ENCODE measurements around the gene SIRT6. TPM values are rescaled to one million over a fixed set of nuclear protein-coding genes. Genes with fewer than 3 reads are reported as not detected.

Gene SIRT6
- total RNA-seq, 1 experiment from 2014 or later, result 18.0 TPM

DNA sequence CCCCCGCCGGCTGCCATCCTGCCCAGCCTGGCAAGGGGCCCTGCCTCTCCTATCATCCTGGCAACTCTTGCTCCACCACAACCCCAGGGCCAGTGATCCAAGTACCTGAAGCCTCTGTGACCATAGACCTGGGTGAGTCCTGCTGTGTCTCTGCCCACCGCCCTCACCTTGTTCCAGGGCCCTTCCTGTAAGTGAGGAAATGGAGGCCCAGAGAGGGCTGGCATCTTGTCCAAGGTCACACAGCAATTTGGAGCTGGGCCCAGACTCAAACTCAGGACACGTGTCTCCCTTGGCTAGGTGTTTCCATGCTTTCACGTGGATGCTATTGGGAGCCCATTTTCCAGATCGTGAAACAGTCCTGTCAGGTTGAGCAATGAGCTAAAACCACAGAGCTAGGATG is 25.2 kb downstream of the SIRT6 start:
- Histone ChIP-seq H4K20me1 (ENCODE audit: low read length) (no peaks in the 10 kb centered on the region), H3K79me2 (ENCODE audit: low read length) (no peaks in the 10 kb centered on the region), H3K9ac (ENCODE audit: low read length) (no peak overlapping the region), H3K9me3 (ENCODE audit: low read length) (no peaks in the 10 kb centered on the region), H2AFZ (ENCODE audit: low read length) (no peak overlapping the region), H3K4me2 (ENCODE audit: low read length) (no peak overlapping the region), H3K27me3 (ENCODE audit: low read length) (no peaks in the 10 kb centered on the region), H3K9me2 (replicated peaks; ENCODE audit: low read length) (no peaks in the 10 kb centered on the region), H3K36me3 (ENCODE audit: low read depth, low read length) (no peaks in the 10 kb centered on the region), H3K27ac (ENCODE audit: low read length) (no peak overlapping the region), H3F3A (ENCODE audit: low read length, unreplicated experiment) (no peaks in the 10 kb centered on the region), H3K4me3 (ENCODE audit: low read length) (no peak overlapping the region), H3K4me1 (ENCODE audit: insufficient read depth, low read length) (no peaks in the 10 kb centered on the region)
- BruUV-seq (replicated peaks), result no TSS peak
- TF ChIP-seq EZH2phosphoT487 (IDR thresholded peaks at IDR 0.05; ENCODE audit: borderline replicate concordance, low read length) (no peak), EZH2 (IDR thresholded peaks at IDR 0.05; ENCODE audit: low read length, unreplicated experiment) (no peak)
- TF ChIP-seq, protein P1, sequence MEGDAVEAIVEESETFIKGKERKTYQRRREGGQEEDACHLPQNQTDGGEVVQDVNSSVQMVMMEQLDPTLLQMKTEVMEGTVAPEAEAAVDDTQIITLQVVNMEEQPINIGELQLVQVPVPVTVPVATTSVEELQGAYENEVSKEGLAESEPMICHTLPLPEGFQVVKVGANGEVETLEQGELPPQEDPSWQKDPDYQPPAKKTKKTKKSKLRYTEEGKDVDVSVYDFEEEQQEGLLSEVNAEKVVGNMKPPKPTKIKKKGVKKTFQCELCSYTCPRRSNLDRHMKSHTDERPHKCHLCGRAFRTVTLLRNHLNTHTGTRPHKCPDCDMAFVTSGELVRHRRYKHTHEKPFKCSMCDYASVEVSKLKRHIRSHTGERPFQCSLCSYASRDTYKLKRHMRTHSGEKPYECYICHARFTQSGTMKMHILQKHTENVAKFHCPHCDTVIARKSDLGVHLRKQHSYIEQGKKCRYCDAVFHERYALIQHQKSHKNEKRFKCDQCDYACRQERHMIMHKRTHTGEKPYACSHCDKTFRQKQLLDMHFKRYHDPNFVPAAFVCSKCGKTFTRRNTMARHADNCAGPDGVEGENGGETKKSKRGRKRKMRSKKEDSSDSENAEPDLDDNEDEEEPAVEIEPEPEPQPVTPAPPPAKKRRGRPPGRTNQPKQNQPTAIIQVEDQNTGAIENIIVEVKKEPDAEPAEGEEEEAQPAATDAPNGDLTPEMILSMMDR (conservative IDR thresholded peaks at IDR 0.05; ENCODE audit: low read depth, low read length), result no peak
- intact Hi-C loops (cut with micrococcal nuclease), result no loop called here
- DNase-seq, result no peak
- POLR2A ChIA-PET (ENCODE audit: unreplicated experiment), result interaction anchor here (0.5 kb wide), 1 partner anchor 16 kb away, joined by 5 read pairs; no protein-coding TSS in a partner anchor
- ATAC-seq, result no peak
- CTCF ChIA-PET, result no interaction called here

DNA sequence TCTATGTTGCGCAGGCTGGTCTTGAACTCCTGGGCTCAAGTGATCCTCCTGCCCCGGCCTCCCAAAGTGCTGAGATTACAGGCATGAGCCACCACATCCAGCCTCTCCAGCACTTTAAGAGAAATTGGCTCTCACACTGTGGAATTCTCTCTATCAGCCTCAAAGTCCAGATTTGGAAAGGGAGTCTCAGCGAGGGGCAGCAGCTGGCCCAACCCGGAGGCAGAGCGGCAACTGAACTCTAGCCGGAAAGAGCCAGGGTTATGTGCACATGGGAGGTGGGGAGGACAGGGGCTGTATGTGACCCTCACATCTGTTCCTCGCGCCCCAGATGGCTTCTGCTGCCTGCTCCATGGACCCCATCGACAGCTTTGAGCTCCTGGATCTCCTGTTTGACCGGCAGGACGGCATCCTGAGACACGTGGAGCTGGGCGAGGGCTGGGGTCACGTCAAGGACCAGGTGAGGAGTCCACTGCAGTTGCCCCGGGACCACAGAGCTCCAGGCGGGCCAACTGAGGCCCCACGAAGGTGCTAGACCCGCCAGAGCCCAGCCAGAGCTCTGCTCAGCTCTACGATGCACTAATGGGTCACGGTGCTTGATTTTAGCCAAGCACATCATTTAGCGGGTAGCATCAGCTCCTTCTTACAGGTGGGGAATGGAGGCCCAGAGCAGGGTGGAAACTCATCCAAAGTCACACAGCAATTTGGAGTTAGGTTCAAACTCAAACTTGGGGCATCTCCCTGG is 27.6 kb downstream of the SIRT6 start:
- H3K4me3 ChIP-seq (ENCODE audit: low read length), result no peak overlapping the region
- TF ChIP-seq EZH2 (IDR thresholded peaks at IDR 0.05; ENCODE audit: low read length, unreplicated experiment) (no peak), EZH2phosphoT487 (IDR thresholded peaks at IDR 0.05; ENCODE audit: borderline replicate concordance, low read length) (no peak)
- TF ChIP-seq, protein P1 (conservative IDR thresholded peaks at IDR 0.05; ENCODE audit: low read depth, low read length), result no peak
- no peaks in the 10 kb centered on the region for H4K20me1 ChIP-seq (ENCODE audit: low read length)
- no peaks in the 10 kb centered on the region for H3K36me3 ChIP-seq (ENCODE audit: low read depth, low read length)
- intact Hi-C loops (cut with micrococcal nuclease), result no loop called here
- POLR2A ChIA-PET (ENCODE audit: unreplicated experiment), result no interaction called here
- H3K9me2 ChIP-seq (replicated peaks; ENCODE audit: low read length), result no peaks in the 10 kb centered on the region
- no peak overlapping the region for H2AFZ ChIP-seq (ENCODE audit: low read length)
- no peak overlapping the region for H3K27ac ChIP-seq (ENCODE audit: low read length)
- no peaks in the 10 kb centered on the region for H3K9me3 ChIP-seq (ENCODE audit: low read length)
- H3K4me2 ChIP-seq (ENCODE audit: low read length), result no peak overlapping the region
- no TSS peak for BruUV-seq (replicated peaks)
- CTCF ChIA-PET, result interaction anchor here (0.6 kb wide), 1 partner anchor 167 kb away, joined by 7 read pairs; no protein-coding TSS in a partner anchor
- H3K79me2 ChIP-seq (ENCODE audit: low read length), result no peaks in the 10 kb centered on the region
- H3K4me1 ChIP-seq (ENCODE audit: insufficient read depth, low read length), result no peaks in the 10 kb centered on the region
- H3F3A ChIP-seq (ENCODE audit: low read length, unreplicated experiment), result no peaks in the 10 kb centered on the region
- ATAC-seq (no peak), DNase-seq (no peak)
- no peak overlapping the region for H3K9ac ChIP-seq (ENCODE audit: low read length)
- H3K27me3 ChIP-seq (ENCODE audit: low read length), result no peaks in the 10 kb centered on the region

DNA sequence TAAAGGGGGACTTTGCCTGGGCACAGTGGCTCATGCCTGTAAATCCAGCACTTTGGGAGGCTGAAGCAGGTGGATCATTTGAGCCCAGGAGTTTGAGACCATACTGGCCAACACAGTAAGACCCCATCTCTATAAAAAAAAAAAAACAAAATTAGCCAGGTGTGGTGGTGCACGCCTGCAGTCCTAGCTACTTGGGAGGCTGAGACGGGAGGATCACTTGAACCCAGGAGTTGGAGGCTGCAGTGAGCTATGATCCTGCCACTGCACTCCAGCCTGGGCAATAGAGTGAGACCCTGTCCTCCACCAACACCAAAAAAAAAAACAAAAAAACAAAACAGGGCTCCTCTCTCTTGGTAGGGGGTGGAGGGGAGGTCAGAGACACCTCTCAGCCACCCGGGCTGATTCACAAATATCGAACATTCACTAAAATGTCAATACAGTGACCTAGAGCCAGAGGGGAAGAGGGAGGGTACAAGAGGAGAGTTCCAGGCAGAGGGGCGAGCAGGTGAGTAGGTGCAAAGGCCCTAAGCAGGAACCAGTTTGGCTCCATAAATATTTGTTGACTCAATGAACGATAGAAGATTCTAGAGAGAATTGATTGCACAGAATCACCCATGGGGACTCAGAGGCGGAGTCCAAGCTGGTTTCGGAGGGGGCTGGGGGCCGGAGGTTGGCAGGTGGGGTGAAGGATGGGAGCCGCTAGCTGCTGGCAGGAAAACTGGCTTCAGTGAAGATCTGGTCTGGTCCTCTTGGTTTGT is 29.9 kb downstream of the SIRT6 start:
- intact Hi-C loops (cut with micrococcal nuclease), result no loop called here
- no peaks in the 10 kb centered on the region for H3K79me2 ChIP-seq (ENCODE audit: low read length)
- H2AFZ ChIP-seq (ENCODE audit: low read length), result no peak overlapping the region
- ChIA-PET POLR2A (ENCODE audit: unreplicated experiment) (no interaction called here), CTCF (no interaction called here)
- no TSS peak for BruUV-seq (replicated peaks)
- no peak overlapping the region for H3K4me3 ChIP-seq (ENCODE audit: low read length)
- H3K9me3 ChIP-seq (ENCODE audit: low read length), result no peaks in the 10 kb centered on the region
- no peaks in the 10 kb centered on the region for H3K4me1 ChIP-seq (ENCODE audit: insufficient read depth, low read length)
- no peak overlapping the region for H3K4me2 ChIP-seq (ENCODE audit: low read length)
- H3K27me3 ChIP-seq (ENCODE audit: low read length), result no peaks in the 10 kb centered on the region
- TF ChIP-seq, protein P1 (conservative IDR thresholded peaks at IDR 0.05; ENCODE audit: low read depth, low read length), result no peak
- TF ChIP-seq EZH2 (IDR thresholded peaks at IDR 0.05; ENCODE audit: low read length, unreplicated experiment), result no peak
- TF ChIP-seq EZH2phosphoT487 (IDR thresholded peaks at IDR 0.05; ENCODE audit: borderline replicate concordance, low read length), result no peak
- DNase-seq (no peak), ATAC-seq (no peak)
- H3K9ac ChIP-seq (ENCODE audit: low read length), result no peak overlapping the region
- no peaks in the 10 kb centered on the region for H4K20me1 ChIP-seq (ENCODE audit: low read length)
- no peaks in the 10 kb centered on the region for H3F3A ChIP-seq (ENCODE audit: low read length, unreplicated experiment)
- no peaks in the 10 kb centered on the region for H3K36me3 ChIP-seq (ENCODE audit: low read depth, low read length)
- no peak overlapping the region for H3K27ac ChIP-seq (ENCODE audit: low read length)
- no peaks in the 10 kb centered on the region for H3K9me2 ChIP-seq (replicated peaks; ENCODE audit: low read length)

Measured in PC-3 (cell line).